MM.1S (cell line): ENCODE measurements around the gene VPS26B.

Source experiments
- DNase-seq: peaks from one replicate; pipeline ENCODE4 v3.0.0-alpha.2; 2015
- H2AFZ ChIP-seq: fragments of 300-600 bp; sonication (generic); 2 replicates; pipeline ENCODE4 v1.6.0; 2016; ENCODE audit warnings: antibody characterized with exemption, low read length
- H3F3A ChIP-seq: fragments of 300-600 bp; sonication (generic); 2 replicates; pipeline ENCODE4 v1.6.1; 2016; ENCODE audit warnings: mild to moderate bottlenecking, antibody characterized with exemption, low read length, moderate library complexity, mixed read lengths; ENCODE audit not compliant: insufficient read depth
- H3K27ac ChIP-seq: fragments of 300-600 bp; sonication (generic); 2 replicates; pipeline ENCODE4 v1.5.1; 2016; ENCODE audit warnings: mild to moderate bottlenecking, low read length
- H3K27me3 ChIP-seq: fragments of 300-600 bp; sonication (generic); replicated peaks from 2 replicates; pipeline ENCODE4 v1.6.0; 2016; ENCODE audit warnings: low read length; ENCODE audit not compliant: insufficient read depth
- H3K36me3 ChIP-seq: fragments of 300-600 bp; sonication (generic); replicated peaks from 2 replicates; pipeline ENCODE4 v1.6.1; 2016; ENCODE audit warnings: mild to moderate bottlenecking, low read length, mixed read lengths; ENCODE audit not compliant: insufficient read depth
- H3K4me1 ChIP-seq: fragments of 300-600 bp; sonication (generic); 2 replicates; pipeline ENCODE4 v1.6.1; 2016; ENCODE audit warnings: low read length, mixed read lengths
- H3K4me2 ChIP-seq: fragments of 300-600 bp; sonication (generic); 2 replicates; pipeline ENCODE4 v1.6.0; 2016; ENCODE audit warnings: low read depth, low read length
- H3K4me3 ChIP-seq: fragments of 300-600 bp; sonication (generic); 2 replicates; pipeline ENCODE4 v1.5.1; 2016; ENCODE audit warnings: low read length, mixed read lengths
- H3K79me2 ChIP-seq: fragments of 300-600 bp; sonication (generic); 2 replicates; pipeline ENCODE4 v1.6.1; 2016; ENCODE audit warnings: mixed run types, low read length, mixed read lengths
- H3K9ac ChIP-seq: fragments of 300-600 bp; sonication (generic); 2 replicates; pipeline ENCODE4 v1.6.1; 2016; ENCODE audit warnings: low read length, mixed read lengths
- H3K9me2 ChIP-seq: fragments of 300-600 bp; sonication (generic); replicated peaks from 2 replicates; pipeline ENCODE4 v1.6.1; 2016; ENCODE audit warnings: mild to moderate bottlenecking, low read length, mixed read lengths; ENCODE audit not compliant: insufficient read depth
- H3K9me3 ChIP-seq: fragments of 300-600 bp; sonication (generic); replicated peaks from 2 replicates; pipeline ENCODE4 v1.6.1; 2016; ENCODE audit warnings: mild to moderate bottlenecking, low read length, mixed read lengths; ENCODE audit not compliant: insufficient read depth
- H4K20me1 ChIP-seq: fragments of 300-600 bp; sonication (generic); 2 replicates; pipeline ENCODE4 v1.6.1; 2016; ENCODE audit warnings: mild to moderate bottlenecking, low read length, moderate library complexity, mixed read lengths; ENCODE audit not compliant: insufficient read depth
- CTCF ChIP-seq: fragments of 300-600 bp; sonication (generic); IDR thresholded peaks from 2 replicates; pipeline ENCODE4 v1.5.1; 2016; ENCODE audit warnings: antibody characterized with exemption, low read length, mixed read lengths
- EZH2 ChIP-seq: fragments of 300-600 bp; sonication (generic); optimal IDR thresholded peaks from 2 replicates; pipeline ENCODE3; 2017; ENCODE audit warnings: low read depth, mild to moderate bottlenecking, antibody characterized with exemption, low read length, mixed read lengths
- EZH2phosphoT487 ChIP-seq: fragments of 300-600 bp; sonication (generic); IDR thresholded peaks from 2 replicates; pipeline ENCODE4 v1.6.1; 2018; ENCODE audit warnings: antibody characterized with exemption, low read length

VPS26B gene

GRCh38 chr11:134294664-134295063 is 70.2 kb downstream of the VPS26B start:
- Histone ChIP-seq H3K27me3 (peaks cover 3% of the 10 kb centered on the region), H4K20me1 (no peaks in the 10 kb centered on the region), H3K4me1 (no peaks in the 10 kb centered on the region), H3F3A (no peaks in the 10 kb centered on the region), H3K9me2 (no peaks in the 10 kb centered on the region), H3K9me3 (no peaks in the 10 kb centered on the region), H3K9ac (no peak overlapping the region), H3K79me2 (no peaks in the 10 kb centered on the region), H3K4me3 (no peak overlapping the region), H2AFZ (no peak overlapping the region), H3K36me3 (no peaks in the 10 kb centered on the region), H3K4me2 (no peak overlapping the region), H3K27ac (no peak overlapping the region)
- TF ChIP-seq EZH2phosphoT487 (no peak), EZH2 (no peak), CTCF (no peak)
- no peak for DNase-seq
